BLaER1 treated with 17β-estradiol and CSF1 and Interleukin-3, amounts not matched to agents 10 nM and 100 nM (cell line): Measurements from ENCODE around the gene KCNH2.

Experiments used
- H3K27ac ChIP-seq, 11 experiments: shearing (Covaris generic); formaldehyde crosslinking; 2 replicates each; pipeline ENCODE4 v1.8.1; 2022
- H3K27me3 ChIP-seq, 11 experiments: shearing (Covaris generic); formaldehyde crosslinking; 2 replicates each; pipeline ENCODE4 v1.8.1; 2022
- H3K36me3 ChIP-seq, 11 experiments: shearing (Covaris generic); formaldehyde crosslinking; 2 replicates each; pipeline ENCODE4 v1.8.1; 2022
- H3K4me1 ChIP-seq, 10 experiments: shearing (Covaris generic); formaldehyde crosslinking; 2 replicates each; pipeline ENCODE4 v1.8.1; 2022
- H3K4me2 ChIP-seq, 11 experiments: shearing (Covaris generic); formaldehyde crosslinking; 2 replicates each; pipeline ENCODE4 v1.8.1; 2022
- H3K4me3 ChIP-seq, 10 experiments: shearing (Covaris generic); formaldehyde crosslinking; 2 replicates each; pipeline ENCODE4 v1.8.1; 2022
- H3K9ac ChIP-seq, 11 experiments: shearing (Covaris generic); formaldehyde crosslinking; 2 replicates each; pipeline ENCODE4 v1.8.1; 2022
- H3K9me3 ChIP-seq, 11 experiments: shearing (Covaris generic); formaldehyde crosslinking; replicated peaks in 1 of 11; 2 replicates each; pipeline ENCODE4 v1.8.1; 2022
- H4K20me1 ChIP-seq, 11 experiments: shearing (Covaris generic); formaldehyde crosslinking; 2 replicates each; pipeline ENCODE4 v1.8.1; 2022
- Cebpa-rat ChIP-seq, 11 experiments: shearing (Covaris generic); IDR thresholded peaks; 2 replicates each; pipeline ENCODE4 v1.8.1; 2022

Gene KCNH2

DNA sequence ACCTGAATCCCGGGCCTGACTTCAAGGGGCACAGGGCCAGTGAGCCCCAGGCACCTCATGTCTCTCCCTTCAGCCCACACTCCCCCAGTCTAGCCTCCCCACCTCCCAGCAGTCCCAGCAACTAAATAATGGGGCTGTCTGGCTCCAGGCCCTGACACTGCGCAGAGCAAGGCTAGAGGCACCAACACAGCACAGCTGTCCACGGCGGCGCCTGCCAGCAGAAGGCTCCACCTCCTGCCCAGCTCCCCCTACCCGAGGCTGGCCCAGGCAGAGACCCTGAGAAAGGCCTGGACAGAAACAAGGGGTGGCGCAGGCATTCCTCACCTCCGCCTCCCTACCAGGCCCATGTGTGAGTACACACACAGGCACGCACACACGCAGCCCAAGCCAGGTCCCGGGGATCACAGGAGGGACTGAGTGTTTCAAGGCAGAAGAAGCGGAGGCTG, 6.1 kb downstream of the KCNH2 start:
- Histone ChIP-seq H3K4me3 (no peak overlapping the region), H3K4me1 (peaks cover 13 to 68% (median 49%) of the 10 kb centered on the region in 10 experiments), H3K9ac (no peak overlapping the region; a peak in 1 of 22 replicates), H3K27ac (no peak overlapping the region), H3K36me3 (no peaks in the 10 kb centered on the region), H3K9me3 (no peaks in the 10 kb centered on the region), H3K27me3 (peaks cover under 1 to 41% (median 12%) of the 10 kb centered on the region in 11 experiments; a peak in 17 of 22 replicates), H3K4me2 (peak overlapping the region in 7 of 11 experiments; percentile 49 to 79 (median 74); a peak in 14 of 22 replicates), H4K20me1 (peaks cover 0 to 66% (median 27%) of the 10 kb centered on the region in 11 experiments; a peak in 16 of 22 replicates)
- TF ChIP-seq Cebpa-rat (IDR thresholded peaks at IDR 0.05), result no peak

GRCh38 chr7:150971242-150972022, 6.7 kb downstream of the KCNH2 start:
- TF ChIP-seq Cebpa-rat (IDR thresholded peaks at IDR 0.05), result no peak
- Histone ChIP-seq H3K36me3 (no peaks in the 10 kb centered on the region), H3K4me3 (no peak overlapping the region; a peak in 1 of 20 replicates), H3K4me1 (peaks cover 13 to 62% (median 44%) of the 10 kb centered on the region in 10 experiments), H3K27me3 (peaks cover 0 to 36% (median 7%) of the 10 kb centered on the region in 11 experiments; a peak in 10 of 22 replicates), H3K27ac (no peak overlapping the region), H4K20me1 (peaks cover 0 to 66% (median 27%) of the 10 kb centered on the region in 11 experiments; a peak in 16 of 22 replicates), H3K4me2 (peak overlapping the region in 9 of 11 experiments; percentile 26 to 79 (median 73); a peak in 16 of 22 replicates), H3K9ac (peak overlapping the region in 3 of 11 experiments; percentile 9 to 44 (median 20); a peak in 4 of 22 replicates), H3K9me3 (no peaks in the 10 kb centered on the region)

DNA sequence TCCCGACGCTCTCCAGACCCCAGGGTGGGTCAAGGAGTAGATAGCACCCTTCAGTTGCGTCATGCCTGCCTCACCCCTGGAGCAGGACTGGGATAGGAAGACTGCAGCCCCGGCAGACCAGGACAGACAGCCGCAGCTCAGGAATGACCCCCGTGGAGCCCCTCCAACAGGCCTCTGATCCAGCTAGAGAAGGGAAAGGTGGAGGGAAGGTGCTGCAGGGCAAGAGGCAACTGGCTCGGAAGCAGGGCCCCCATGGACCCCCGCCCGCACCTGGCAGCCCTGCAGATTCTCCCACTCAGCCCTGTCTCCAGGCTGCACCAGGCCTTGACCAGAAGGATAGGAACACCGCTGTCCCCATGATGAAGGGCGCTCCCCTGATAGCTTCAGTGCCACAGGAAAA, 7.7 kb downstream of the KCNH2 start:
- Histone ChIP-seq H3K9me3 (no peaks in the 10 kb centered on the region), H4K20me1 (peaks cover 0 to 64% (median 29%) of the 10 kb centered on the region in 11 experiments; a peak in 16 of 22 replicates), H3K4me1 (peaks cover 11 to 59% (median 40%) of the 10 kb centered on the region in 10 experiments), H3K27ac (no peak overlapping the region), H3K4me2 (peak overlapping the region in 4 of 11 experiments; percentile 64 to 76 (median 74); a peak in 6 of 22 replicates), H3K36me3 (no peaks in the 10 kb centered on the region), H3K9ac (no peak overlapping the region), H3K27me3 (peaks cover 0 to 32% (median 0%) of the 10 kb centered on the region in 11 experiments; a peak in 8 of 22 replicates), H3K4me3 (no peak overlapping the region)
- no peak for TF ChIP-seq Cebpa-rat (IDR thresholded peaks at IDR 0.05)

DNA sequence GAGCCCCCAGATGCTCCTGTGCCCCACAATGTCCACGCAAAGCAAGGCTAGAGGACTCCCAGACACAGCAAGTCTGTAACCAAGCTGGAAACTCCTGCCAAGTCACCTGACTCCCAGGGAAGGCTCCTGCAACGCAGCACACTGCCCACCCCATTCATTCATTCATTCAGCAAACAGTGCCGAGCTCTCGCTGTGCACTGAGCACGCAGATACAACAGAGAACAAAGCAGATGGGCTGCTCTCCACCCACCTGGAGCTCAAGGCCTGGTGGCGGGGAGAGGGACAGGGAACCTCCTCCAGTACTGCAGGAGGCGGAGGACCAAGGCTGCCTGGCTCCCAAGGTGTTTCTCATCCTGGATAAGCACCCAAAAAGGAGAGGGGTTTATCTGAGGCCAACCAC, 8.6 kb downstream of the KCNH2 start:
- H3K4me1 ChIP-seq, result peaks cover 14 to 60% (median 41%) of the 10 kb centered on the region in 10 experiments
- TF ChIP-seq Cebpa-rat (IDR thresholded peaks at IDR 0.05), result no peak
- H3K27ac ChIP-seq, result no peak overlapping the region

DNA sequence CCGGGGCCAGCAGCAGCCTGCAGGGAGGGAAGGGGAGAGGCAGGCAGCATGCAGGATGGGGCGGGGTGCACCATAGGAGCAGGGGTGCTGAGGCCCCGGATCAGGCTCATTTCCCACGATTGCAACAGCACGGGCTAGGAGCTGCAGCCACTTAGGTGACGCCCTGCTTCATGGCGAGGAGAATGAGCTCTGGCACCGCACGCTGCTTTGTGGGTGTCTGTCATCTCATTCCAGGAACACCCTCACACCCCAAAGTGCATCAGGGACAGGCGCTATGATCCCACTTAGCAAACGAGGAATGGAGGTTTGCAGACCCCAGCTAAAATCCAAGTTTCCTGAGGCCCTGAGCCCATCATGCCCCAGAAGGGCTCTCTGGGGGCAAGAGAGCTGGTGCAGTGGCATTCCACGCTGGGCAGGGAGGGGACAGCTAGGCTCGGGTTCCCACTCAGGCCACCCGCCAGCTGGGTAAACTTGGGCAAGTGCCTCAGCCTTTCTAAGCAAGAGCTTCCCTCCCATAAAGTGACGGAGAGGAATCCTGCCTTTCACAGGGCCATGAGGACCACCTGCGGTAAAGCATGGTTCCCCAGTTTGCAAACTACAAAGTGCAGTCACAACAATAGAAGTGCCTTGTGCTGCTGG, 9.3 kb downstream of the KCNH2 start:
- Histone ChIP-seq H3K9ac (no peak overlapping the region), H3K36me3 (no peaks in the 10 kb centered on the region), H3K27ac (no peak overlapping the region), H3K4me2 (no peak overlapping the region), H3K4me1 (peaks cover 19 to 61% (median 42%) of the 10 kb centered on the region in 10 experiments), H4K20me1 (peaks cover 0 to 71% (median 34%) of the 10 kb centered on the region in 11 experiments; a peak in 17 of 22 replicates), H3K4me3 (no peak overlapping the region), H3K9me3 (no peaks in the 10 kb centered on the region), H3K27me3 (peaks cover 0 to 26% (median 0%) of the 10 kb centered on the region in 11 experiments; a peak in 8 of 22 replicates)
- TF ChIP-seq Cebpa-rat (IDR thresholded peaks at IDR 0.05), result no peak

More for the DNA sequence above, 8.6 kb downstream of the KCNH2 start:
- Histone ChIP-seq H3K27me3 (peaks cover 0 to 32% (median 0%) of the 10 kb centered on the region in 11 experiments; a peak in 8 of 22 replicates), H3K9ac (no peak overlapping the region), H3K4me3 (no peak overlapping the region), H3K4me2 (no peak overlapping the region), H3K36me3 (no peaks in the 10 kb centered on the region), H3K9me3 (no peaks in the 10 kb centered on the region), H4K20me1 (peaks cover 0 to 70% (median 32%) of the 10 kb centered on the region in 11 experiments; a peak in 16 of 22 replicates)

GRCh38 chr7:150968056-150968733, 9.9 kb downstream of the KCNH2 start:
- Histone ChIP-seq H3K27ac (no peak overlapping the region), H3K4me1 (peaks cover 19 to 61% (median 45%) of the 10 kb centered on the region in 10 experiments), H3K4me2 (no peak overlapping the region), H3K27me3 (peaks cover 0 to 20% (median 0%) of the 10 kb centered on the region in 11 experiments; a peak in 7 of 22 replicates), H3K9me3 (no peaks in the 10 kb centered on the region), H3K36me3 (no peaks in the 10 kb centered on the region), H3K9ac (no peak overlapping the region), H3K4me3 (no peak overlapping the region), H4K20me1 (peaks cover 0 to 67% (median 31%) of the 10 kb centered on the region in 11 experiments; a peak in 16 of 22 replicates)
- no peak for TF ChIP-seq Cebpa-rat (IDR thresholded peaks at IDR 0.05)

DNA sequence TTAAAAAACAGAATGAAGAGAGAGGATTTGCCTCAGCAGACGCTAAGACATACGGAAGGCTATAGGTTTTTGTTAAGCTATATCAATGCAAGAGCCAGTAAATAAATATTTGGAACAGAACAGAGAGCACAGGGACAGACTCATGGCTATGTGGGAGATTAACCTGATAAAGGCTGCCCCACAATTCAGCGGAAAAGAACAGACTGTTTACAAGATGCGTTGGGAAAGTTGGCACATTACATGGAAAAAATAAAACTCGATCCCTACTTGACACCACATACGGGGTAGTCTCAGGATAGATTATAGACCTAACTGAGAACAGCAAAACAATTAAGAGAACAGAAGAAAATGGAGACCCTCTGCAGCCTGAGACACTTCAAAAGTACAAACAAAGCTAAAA, 10.8 kb downstream of the KCNH2 start:
- H3K27me3 ChIP-seq, result peaks cover 0 to 24% (median 6%) of the 10 kb centered on the region in 11 experiments; a peak in 12 of 22 replicates
- H4K20me1 ChIP-seq, result peaks cover 0 to 64% (median 34%) of the 10 kb centered on the region in 11 experiments; a peak in 17 of 22 replicates
- no peak overlapping the region for H3K4me2 ChIP-seq
- H3K9ac ChIP-seq, result no peak overlapping the region
- no peak overlapping the region for H3K27ac ChIP-seq
- H3K4me3 ChIP-seq, result no peak overlapping the region
- no peaks in the 10 kb centered on the region for H3K9me3 ChIP-seq
- TF ChIP-seq Cebpa-rat (IDR thresholded peaks at IDR 0.05), result no peak
- peaks cover 24 to 67% (median 53%) of the 10 kb centered on the region in 10 experiments for H3K4me1 ChIP-seq
- no peaks in the 10 kb centered on the region for H3K36me3 ChIP-seq

DNA sequence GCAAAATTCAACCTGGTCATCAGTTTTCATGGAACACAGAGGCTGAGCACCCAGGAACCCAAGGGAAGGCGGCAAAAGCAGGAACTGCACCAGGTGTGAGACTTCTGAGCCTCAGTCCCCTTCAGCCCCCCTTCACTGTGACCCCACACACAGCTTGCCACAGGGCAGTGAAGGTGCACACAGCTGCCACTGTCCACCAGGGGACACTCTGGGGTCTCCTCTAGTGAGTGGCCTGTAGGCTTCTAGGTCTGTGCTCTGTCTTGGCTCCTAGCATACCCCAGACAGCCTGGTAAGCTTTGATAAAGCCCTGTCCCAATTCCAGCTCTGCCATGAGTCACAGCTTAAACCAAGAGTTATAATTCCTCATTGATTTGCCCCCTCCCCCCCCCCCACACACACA, 12.1 kb downstream of the KCNH2 start:
- H3K4me3 ChIP-seq, result no peak overlapping the region
- no peaks in the 10 kb centered on the region for H3K36me3 ChIP-seq
- H3K27ac ChIP-seq, result no peak overlapping the region
- H3K4me2 ChIP-seq, result peak overlapping the region in 8 of 11 experiments; percentile 82 to 94 (median 90); a peak in 13 of 22 replicates
- peaks cover 26 to 67% (median 55%) of the 10 kb centered on the region in 10 experiments for H3K4me1 ChIP-seq
- H3K27me3 ChIP-seq, result peaks cover 0 to 37% (median 14%) of the 10 kb centered on the region in 11 experiments; a peak in 13 of 22 replicates
- H3K9me3 ChIP-seq, result no peaks in the 10 kb centered on the region
- no peak overlapping the region for H3K9ac ChIP-seq
- TF ChIP-seq Cebpa-rat (IDR thresholded peaks at IDR 0.05), result no peak
- peaks cover 0 to 64% (median 42%) of the 10 kb centered on the region in 11 experiments; a peak in 17 of 22 replicates for H4K20me1 ChIP-seq
